Cardiac muscle cell (in vitro differentiated cells and primary cell): ENCODE data around the gene SH3RF3. TPM values are rescaled to one million over a fixed set of nuclear protein-coding genes. Genes with fewer than 3 reads are reported as not detected.
A peak's percentile ranks its signal among the peaks of the same experiment; 100 is the strongest.

Source experiments
- DNase-seq, 2 donors: peaks; one replicate each; pipeline versions ENCODE4 v3.0.0 to v3.0.0-alpha.2; 2010 to 2017; ENCODE audit warnings: low read depth in 1 of 2, low spot score in 1 of 2
- H3K27ac ChIP-seq: fragments of 200-600 bp; sonication (generic); 2 replicates; pipeline ENCODE4 v1.5.1; 2016
- H3K27me3 ChIP-seq: fragments of 200-600 bp; sonication (generic); 2 replicates; pipeline ENCODE4 v1.6.0; 2016; ENCODE audit warnings: control low read depth
- H3K36me3 ChIP-seq: fragments of 200-600 bp; sonication (generic); 2 replicates; pipeline ENCODE4 v1.5.1; 2016; ENCODE audit warnings: control low read depth
- H3K4me1 ChIP-seq: fragments of 200-600 bp; sonication (generic); 2 replicates; pipeline ENCODE4 v1.8.1; 2017; ENCODE audit warnings: low read depth, mild to moderate bottlenecking, mixed run types
- H3K4me3 ChIP-seq: fragments of 200-600 bp; sonication (generic); 2 replicates; pipeline ENCODE4 v1.5.1; 2016; ENCODE audit warnings: mild to moderate bottlenecking
- H3K9me3 ChIP-seq: fragments of 200-600 bp; sonication (generic); 2 replicates; pipeline ENCODE4 v1.5.1; 2017; ENCODE audit warnings: low read depth, mild to moderate bottlenecking, control low read depth
- CTCF ChIP-seq: IDR thresholded peaks from 2 replicates; pipeline ENCODE4 v1.5.1; 2012; ENCODE audit warnings: low read depth, mild to moderate bottlenecking, low read length
- polyA plus RNA-seq: library from polyadenylated mRNA; unstranded; fragments of >200 nt; fragmentation: Nextera tagmentation; extraction: Ambion mirVana; gene quantifications from 2 replicates; pipeline ENCODE4 v1.2.1, GENCODE V29; 2016
- total RNA-seq: library from RNA; depleted of rRNA; stranded (reverse); fragments of >200 nt; gene quantifications from 2 replicates; pipeline ENCODE4 v1.2.3, GENCODE V29; 2016

The SH3RF3 gene
- total and polyA plus RNA-seq, 2 experiments from 2014 or later, result 1.2 to 1.7 TPM

GRCh38 chr2:109184368-109184767 lies 55.4 kb downstream of the SH3RF3 start:
- H3K9me3 ChIP-seq, result no peaks in the 10 kb centered on the region
- no peak for TF ChIP-seq CTCF
- H3K4me3 ChIP-seq, result no peak overlapping the region
- H3K27me3 ChIP-seq, result no peaks in the 10 kb centered on the region
- no peak overlapping the region for H3K27ac ChIP-seq
- H3K36me3 ChIP-seq, result no peaks in the 10 kb centered on the region
- no peak for DNase-seq
- no peaks in the 10 kb centered on the region for H3K4me1 ChIP-seq

DNA sequence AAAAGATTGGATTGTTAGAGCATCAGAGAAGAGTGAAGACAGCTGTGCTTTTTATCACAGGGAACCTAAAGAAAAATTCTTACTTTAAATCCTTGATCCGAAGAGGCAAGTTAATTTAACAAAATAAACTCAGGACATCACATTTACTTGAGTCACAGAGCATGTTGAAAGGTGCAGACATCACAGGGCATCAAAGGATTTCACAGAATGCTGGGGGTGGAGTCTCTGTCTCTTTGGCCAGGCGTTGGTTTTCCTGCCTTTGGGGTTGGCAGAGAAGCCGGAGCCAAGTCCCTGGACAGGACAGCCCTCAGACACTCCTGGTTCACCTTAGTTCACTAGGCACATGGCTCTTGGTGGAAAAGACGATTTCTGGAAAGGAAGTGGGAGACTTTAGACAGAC lies 56.3 kb downstream of the SH3RF3 start:
- Histone ChIP-seq H3K4me3 (no peak overlapping the region), H3K4me1 (no peaks in the 10 kb centered on the region), H3K27ac (no peak overlapping the region), H3K9me3 (no peaks in the 10 kb centered on the region), H3K27me3 (no peaks in the 10 kb centered on the region), H3K36me3 (no peaks in the 10 kb centered on the region)
- no peak for TF ChIP-seq CTCF
- no peak for DNase-seq

- Histone ChIP-seq H3K9me3 (no peaks in the 10 kb centered on the region), H3K27me3 (no peaks in the 10 kb centered on the region), H3K4me3 (no peak overlapping the region), H3K27ac (no peak overlapping the region), H3K36me3 (no peaks in the 10 kb centered on the region), H3K4me1 (no peaks in the 10 kb centered on the region)
- DNase-seq, result peak in 1 of 2 donors; percentile 50
- TF ChIP-seq CTCF, result no peak
Measured at GRCh38 chr2:109185821-109186570, 57.0 kb downstream of the SH3RF3 start.

DNA sequence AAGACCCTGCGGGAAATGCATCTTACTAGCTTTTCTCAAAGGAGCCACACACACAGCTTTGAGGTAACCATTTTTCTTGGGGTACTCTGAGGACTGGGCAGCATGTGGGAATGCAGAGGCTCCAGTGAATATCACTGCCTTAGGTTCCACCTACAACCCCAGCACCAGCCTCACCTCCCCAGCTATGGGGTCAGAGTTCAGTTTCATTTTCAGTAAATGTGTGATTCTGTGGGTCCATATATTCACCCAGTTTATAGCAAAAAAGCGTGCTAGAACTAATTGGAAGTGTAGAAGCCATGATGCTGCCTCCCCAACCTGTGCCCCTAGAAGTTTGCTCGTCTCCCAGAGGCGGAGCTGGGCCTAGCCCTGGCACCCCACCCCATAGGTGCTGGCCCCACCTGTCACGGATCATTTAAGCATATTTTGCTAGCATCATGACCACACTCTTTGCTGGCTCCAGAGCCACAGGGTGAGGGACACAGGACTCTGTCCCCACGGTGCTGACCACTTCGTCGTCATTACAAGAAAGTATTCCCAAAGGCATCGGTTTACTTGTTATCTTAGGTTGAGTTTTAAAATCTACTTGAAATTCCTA lies 57.7 kb downstream of the SH3RF3 start:
- DNase-seq, result no peak
- Histone ChIP-seq H3K9me3 (no peaks in the 10 kb centered on the region), H3K36me3 (no peaks in the 10 kb centered on the region), H3K4me3 (no peak overlapping the region), H3K4me1 (no peaks in the 10 kb centered on the region), H3K27me3 (no peaks in the 10 kb centered on the region), H3K27ac (no peak overlapping the region)
- no peak for TF ChIP-seq CTCF

GRCh38 chr2:109187711-109188495 lies 58.9 kb downstream of the SH3RF3 start:
- H3K27me3 ChIP-seq, result no peaks in the 10 kb centered on the region
- no peaks in the 10 kb centered on the region for H3K4me1 ChIP-seq
- DNase-seq, result no peak
- H3K4me3 ChIP-seq, result no peak overlapping the region
- no peak overlapping the region for H3K27ac ChIP-seq
- no peaks in the 10 kb centered on the region for H3K36me3 ChIP-seq
- no peak for TF ChIP-seq CTCF
- H3K9me3 ChIP-seq, result no peaks in the 10 kb centered on the region
